OCI-LY7 (cell line): Measurements from ENCODE around the gene LGR6. TPM values are rescaled to one million over a fixed set of nuclear protein-coding genes. Genes with fewer than 3 reads are reported as not detected.

Source experiments
- BruUV-seq: library from RNA; stranded (reverse); fragments of 400-500 nt; replicated peaks from 2 replicates; lab custom pipeline; 2021; lab: Mats Ljungman, UMichigan
- CTCF ChIA-PET: fragments of 300-600 bp; sonication (Branson Sonifier 250); formaldehyde crosslinking; loops from one replicate; lab custom pipeline; 2022; ENCODE audit warnings: antibody characterized with exemption; ENCODE audit not compliant: unreplicated experiment; lab: Charles Lee
- POLR2A ChIA-PET: fragments of 300-600 bp; sonication (Branson Sonifier 250); formaldehyde crosslinking; loops from one replicate; lab custom pipeline; 2022; ENCODE audit warnings: antibody characterized with exemption; lab: Charles Lee
- DNase-seq: peaks from one replicate; pipeline ENCODE4 v3.0.0-alpha.2; 2015; ENCODE audit warnings: low spot score
- H2AFZ ChIP-seq: fragments of 200-600 bp; sonication (generic), shearing (Covaris generic); 2 replicates; pipeline ENCODE4 v1.6.1; 2014; ENCODE audit warnings: mild to moderate bottlenecking, antibody characterized with exemption, low read length, moderate library complexity
- H3K27ac ChIP-seq: fragments of 200-600 bp; sonication (generic); 2 replicates; pipeline ENCODE4 v1.5.1; 2014; ENCODE audit warnings: mixed run types, low read depth, mild to moderate bottlenecking, moderate library complexity, low read length, inconsistent platforms; ENCODE audit not compliant: poor library complexity, severe bottlenecking
- H3K36me3 ChIP-seq: fragments of 200-600 bp; sonication (generic); 2 replicates; pipeline ENCODE4 v1.6.1; 2014; ENCODE audit warnings: mild to moderate bottlenecking, antibody characterized with exemption, low read length, moderate library complexity, mixed read lengths; ENCODE audit not compliant: insufficient read depth
- H3K4me1 ChIP-seq: fragments of 200-600 bp; sonication (generic); 2 replicates; pipeline ENCODE4 v1.5.1; 2014; ENCODE audit warnings: mild to moderate bottlenecking, low read length; ENCODE audit not compliant: insufficient read depth, poor library complexity, severe bottlenecking
- H3K4me2 ChIP-seq: fragments of 200-600 bp; sonication (generic); 2 replicates; pipeline ENCODE4 v1.6.1; 2014; ENCODE audit warnings: mild to moderate bottlenecking, low read length
- H3K4me3 ChIP-seq: fragments of 200-600 bp; sonication (generic); 2 replicates; pipeline ENCODE4 v1.5.1; 2014; ENCODE audit warnings: mild to moderate bottlenecking, low read depth, low read length; ENCODE audit not compliant: poor library complexity, severe bottlenecking
- H3K79me2 ChIP-seq: fragments of 200-600 bp; sonication (generic); 2 replicates; pipeline ENCODE4 v1.6.1; 2016; ENCODE audit warnings: low read depth, mild to moderate bottlenecking, low read length, moderate library complexity, mixed read lengths; ENCODE audit not compliant: insufficient read depth
- H3K9me2 ChIP-seq: fragments of 200-600 bp; sonication (generic); 2 replicates; pipeline ENCODE4 v1.6.1; 2016; ENCODE audit warnings: mild to moderate bottlenecking, low read length, mixed read lengths; ENCODE audit not compliant: insufficient read depth
- H3K9me3 ChIP-seq: fragments of 200-600 bp; sonication (generic); 2 replicates; pipeline ENCODE4 v1.6.1; 2014; ENCODE audit warnings: mild to moderate bottlenecking, mixed run types, low read length, mixed read lengths
- H4K20me1 ChIP-seq: fragments of 200-600 bp; sonication (generic); 2 replicates; pipeline ENCODE4 v1.6.1; 2014; ENCODE audit warnings: mild to moderate bottlenecking, antibody characterized with exemption, low read length, moderate library complexity, mixed read lengths; ENCODE audit not compliant: insufficient read depth
- CTCF ChIP-seq: fragments of 200-600 bp; sonication (generic); conservative IDR thresholded peaks from 2 replicates; pipeline ENCODE4 v1.5.1; 2014; ENCODE audit warnings: mild to moderate bottlenecking, antibody characterized with exemption, low read length, moderate library complexity, mixed read lengths
- EZH2phosphoT487 ChIP-seq: fragments of 200-600 bp; sonication (generic); IDR thresholded peaks from 2 replicates; pipeline ENCODE4 v1.6.1; 2018; ENCODE audit warnings: low read depth, borderline replicate concordance, mild to moderate bottlenecking, mixed run types, antibody characterized with exemption, low read length, moderate library complexity, mixed read lengths
- intact Hi-C: fragments of 100-400 bp; cut with micrococcal nuclease; formaldehyde crosslinking; loops from one replicate; pipeline ENCODE4 v1.10.0; 2022; ENCODE audit not compliant: unreplicated experiment
- total RNA-seq, 2 experiments: library from RNA; depleted of rRNA in 1 of 2; stranded (reverse); fragments of >200 nt in 1 of 2; shearing (Covaris generic) in 1 of 2; gene quantifications; 2 replicates each; pipeline ENCODE4 v1.2.3, GENCODE V29; 2014 to 2022

LGR6 gene
- total RNA-seq, 2 experiments from 2014 or later, result not detected

GRCh38 chr1:202224453-202224852 lies 30.9 kb downstream of the LGR6 start:
- Histone ChIP-seq H4K20me1 (no peaks in the 10 kb centered on the region), H3K4me2 (no peak overlapping the region), H3K36me3 (no peaks in the 10 kb centered on the region), H3K79me2 (no peaks in the 10 kb centered on the region), H2AFZ (no peak overlapping the region), H3K9me2 (no peaks in the 10 kb centered on the region), H3K4me3 (no peak overlapping the region), H3K27ac (no peak overlapping the region), H3K9me3 (no peaks in the 10 kb centered on the region), H3K4me1 (peaks cover 4% of the 10 kb centered on the region)
- POLR2A ChIA-PET, result interaction anchor here (1.2 kb wide), 1 partner anchor 26 kb away, joined by 3 read pairs; no protein-coding TSS in a partner anchor
- TF ChIP-seq CTCF (no peak), EZH2phosphoT487 (no peak)
- CTCF ChIA-PET, result no interaction called here
- BruUV-seq, result no TSS peak
- no peak for DNase-seq
- intact Hi-C loops, result no loop called here

- no peaks in the 10 kb centered on the region for H3K36me3 ChIP-seq
- intact Hi-C loops, result no loop called here
- POLR2A ChIA-PET, result no interaction called here
Observed at GRCh38 chr1:202225131-202225530, 31.5 kb downstream of the LGR6 start.

More at GRCh38 chr1:202225131-202225530, 31.5 kb downstream of the LGR6 start:
- Histone ChIP-seq H3K9me2 (no peaks in the 10 kb centered on the region), H3K4me1 (peaks cover 4% of the 10 kb centered on the region), H3K79me2 (no peaks in the 10 kb centered on the region), H3K4me2 (no peak overlapping the region), H4K20me1 (no peaks in the 10 kb centered on the region), H3K27ac (no peak overlapping the region), H2AFZ (no peak overlapping the region), H3K4me3 (no peak overlapping the region), H3K9me3 (no peaks in the 10 kb centered on the region)
- no peak for TF ChIP-seq CTCF
- TF ChIP-seq EZH2phosphoT487, result no peak
- no peak for DNase-seq
- BruUV-seq, result no TSS peak
- CTCF ChIA-PET, result interaction anchor here (1.1 kb wide), 1 partner anchor 36 kb away, joined by 3 read pairs; no protein-coding TSS in a partner anchor
